Left cardiac atrium (tissue), 4 donors: Measurements from ENCODE around the gene CAPN13. TPM values are rescaled to one million over a fixed set of nuclear protein-coding genes. Genes with fewer than 3 reads are reported as not detected.

Experiments
- ATAC-seq, 2 donors: fragments of 200-7000 bp; cut with Tn5 transposase; one replicate each; pipeline ENCODE4 v1.9.1; 2020; ENCODE audit warnings: mild to moderate bottlenecking in 2 of 2, moderate library complexity in 2 of 2
- DNase-seq: peaks from one replicate; pipeline ENCODE4 v3.0.0-alpha.2; 2020
- intact Hi-C, 2 donors: fragments of 100-400 bp; cut with DNase I; formaldehyde crosslinking; loops; one replicate each; pipeline versions ENCODE4 v1.14.1 to v1.15.1; 2022 to 2023
- total RNA-seq, 2 donors: library from RNA; stranded (reverse); fragmentation: NEBNext Ultra II Directional; extraction: Animal tissue kit (Norgen Biotek cat#: 25700); gene quantifications; one replicate each; pipeline ENCODE4 v1.2.1, GENCODE V29; 2021
- donor health status: DM: no; HTN: yes; CAD: no.
- donor health status: DM: no; HTN: yes; CAD: no; lungs with severe emphysema.
- donor health status: DM: yes; HTN: yes; CAD: no.
- donor health status: Dilated cardiomyopathy.

The CAPN13 gene
- total RNA-seq, 2 donors from 2014 or later: not detected

DNA sequence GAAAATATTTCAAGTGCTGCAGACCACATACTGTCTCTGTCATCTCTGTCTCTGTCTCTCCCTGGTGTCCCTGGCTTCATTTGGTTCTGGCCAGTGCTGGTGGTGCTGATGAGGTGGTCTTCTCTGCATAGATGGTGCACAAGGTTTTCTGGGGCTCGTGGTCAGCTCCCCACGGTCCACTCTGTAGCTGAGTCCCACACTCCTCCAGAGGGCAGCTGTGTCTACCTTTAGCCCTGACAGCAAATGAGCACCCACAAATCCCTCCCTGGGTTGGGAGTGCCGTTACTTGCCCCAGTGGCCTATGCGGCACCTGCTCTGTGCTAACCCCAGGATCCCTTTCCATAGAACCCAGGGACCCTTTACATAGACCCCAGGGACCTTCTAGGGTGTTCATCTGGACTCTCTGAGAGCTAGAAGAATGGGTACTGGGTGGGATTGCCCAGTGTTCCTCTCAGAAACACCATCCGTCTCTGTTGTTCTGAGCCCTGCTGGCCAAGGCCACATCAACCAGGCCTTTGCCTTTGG is 129.3 kb downstream of the CAPN13 start:
- intact Hi-C loops: no loop called here

DNA sequence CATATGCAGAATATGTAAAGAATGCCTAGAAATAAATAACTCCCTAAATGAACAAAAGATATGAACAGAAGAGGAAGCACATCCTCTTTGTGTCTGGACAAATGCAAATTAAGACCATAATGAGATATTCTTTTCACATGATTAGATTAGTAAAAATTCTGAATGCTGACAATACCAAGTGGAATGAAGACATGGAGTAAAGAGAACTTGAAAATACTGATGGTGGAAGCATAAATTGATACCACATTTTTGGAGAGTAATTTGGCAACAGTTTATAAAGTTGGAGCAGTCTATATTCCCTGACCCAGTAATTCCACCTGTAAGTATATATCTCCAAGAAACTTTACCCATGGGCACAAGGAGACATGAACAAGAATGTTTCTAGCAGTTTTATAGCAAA is 130.0 kb downstream of the CAPN13 start:
- DNase-seq (no peak), ATAC-seq (no peak)
- intact Hi-C loops: no loop called here

More for the DNA sequence above, 129.3 kb downstream of the CAPN13 start:
- DNase-seq (no peak), ATAC-seq (no peak)

DNA sequence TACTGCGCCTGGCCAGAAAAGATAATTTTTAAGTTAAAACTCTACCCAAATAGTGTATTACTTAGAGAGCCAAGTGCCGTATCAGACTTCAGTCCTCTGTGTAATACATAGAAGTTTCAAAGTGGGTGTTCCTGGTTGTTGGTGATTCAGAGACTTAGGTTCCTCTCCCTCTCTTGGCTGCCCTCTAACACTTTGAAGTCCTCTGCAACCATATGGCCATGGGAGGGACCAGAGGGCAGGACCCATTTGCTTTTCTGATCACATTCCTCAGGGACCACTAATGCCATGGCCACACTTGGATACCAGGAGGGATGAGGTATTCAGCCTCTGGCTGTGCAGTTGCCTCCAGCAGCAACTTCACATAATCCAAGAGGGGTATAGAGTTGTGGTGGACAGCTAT is 131.5 kb downstream of the CAPN13 start:
- intact Hi-C loops: no loop called here
- no peak for DNase-seq
- no peak for ATAC-seq

DNA sequence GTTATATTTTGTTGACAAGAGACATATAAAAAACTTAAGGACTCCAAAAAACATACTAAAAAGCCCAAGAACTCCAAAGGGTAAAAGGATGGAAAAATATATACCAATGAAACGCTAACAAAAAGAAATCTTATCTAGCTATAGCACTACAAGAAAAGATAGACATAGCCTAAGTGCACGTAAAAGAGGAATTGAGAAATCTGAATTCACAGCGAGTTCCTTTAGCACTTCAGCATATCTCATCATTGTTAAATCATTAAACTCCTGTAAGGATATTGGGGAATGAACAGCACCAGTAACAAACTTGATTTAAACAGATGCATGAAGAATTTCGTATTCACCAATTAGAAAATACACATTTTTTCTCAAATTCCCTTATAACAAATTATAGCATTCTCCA is 134.1 kb downstream of the CAPN13 start:
- intact Hi-C loops: no loop called here
- no peak for DNase-seq
- no peak for ATAC-seq
